ENCODE results near the gene FTO.

GRCh38 chr16:53707671-53708070 is 3.7 kb downstream of the FTO start:
- no peak for TF ChIP-seq TAF1 (IDR thresholded peaks at IDR 0.05; ENCODE audit: borderline replicate concordance, insufficient read depth, low read length)
- no peak for TF ChIP-seq POLR2AphosphoS5 (IDR thresholded peaks at IDR 0.05; ENCODE audit: low read depth, low read length)

Data from PFSK-1 (cell line).